Breast epithelium (tissue), 4 donors: ENCODE data around the gene CLSTN2. TPM values are rescaled to one million over a fixed set of nuclear protein-coding genes. Genes with fewer than 3 reads are reported as not detected.

Source experiments
- DNase-seq, 2 donors: peaks; one replicate each; pipeline ENCODE4 v3.0.0-alpha.2; 2019; ENCODE audit warnings: low spot score in 2 of 2
- H3K27ac ChIP-seq, 2 donors: fragments of 200-600 bp; sonication (generic) in 1 of 2; one replicate each; pipeline ENCODE4 v1.5.1; 2016 to 2019; ENCODE audit warnings: mild to moderate bottlenecking in 1 of 2
- H3K27me3 ChIP-seq, 2 donors: fragments of 200-600 bp; sonication (generic) in 1 of 2; one replicate each; pipeline versions ENCODE4 v1.5.1 to v1.6.0; 2017 to 2019; ENCODE audit warnings: control low read depth in 1 of 2, mild to moderate bottlenecking in 1 of 2
- H3K36me3 ChIP-seq: fragments of 200-600 bp; one replicate; pipeline ENCODE4 v1.5.1; 2019
- H3K4me1 ChIP-seq, 2 donors: fragments of 200-600 bp; sonication (generic); one replicate each; pipeline ENCODE4 v1.5.1; 2016 to 2019; ENCODE audit warnings: control low read depth in 1 of 2
- H3K4me3 ChIP-seq, 3 donors: fragments of 200-600 bp; sonication (generic); 1 replicate in 2 of 3; 2 replicates in 1 of 3; pipeline ENCODE4 v1.5.1; 2016 to 2019; ENCODE audit warnings: mild to moderate bottlenecking in 3 of 3, moderate library complexity in 2 of 3
- H3K9me3 ChIP-seq, 2 donors: fragments of 200-600 bp; sonication (generic) in 1 of 2; one replicate each; pipeline ENCODE4 v1.5.1; 2016 to 2019; ENCODE audit warnings: control low read depth in 1 of 2
- CTCF ChIP-seq, 3 donors: fragments of 450-650 bp; IDR thresholded peaks; one replicate each; pipeline ENCODE4 v1.5.1; 2016 to 2017; ENCODE audit warnings: antibody characterized with exemption in 3 of 3, mild to moderate bottlenecking in 3 of 3, moderate library complexity in 3 of 3
- POLR2A ChIP-seq: fragments of 450-650 bp; IDR thresholded peaks from one replicate; pipeline ENCODE4 v1.6.1; 2016; ENCODE audit warnings: antibody characterized with exemption, mild to moderate bottlenecking, moderate library complexity
- POLR2AphosphoS5 ChIP-seq, 3 donors: sonication (generic); formaldehyde crosslinking; IDR thresholded peaks; one replicate each; pipeline ENCODE4 v1.6.1; 2017; ENCODE audit warnings: antibody characterized with exemption in 3 of 3
- intact Hi-C: fragments of 100-400 bp; cut with DNase I; formaldehyde crosslinking; loops from one replicate; pipeline ENCODE4 v1.15.1; 2023; ENCODE audit warnings: low total_unique reads
- total RNA-seq, 3 donors: library from RNA; depleted of rRNA; stranded (reverse); fragments of >200 nt; gene quantifications; one replicate each; pipeline ENCODE4 v1.1.0, GENCODE V29; 2016

Gene CLSTN2
- total RNA-seq, 3 donors from 2014 or later: 15.5 to 75.5 (median 33.1) TPM

- intact Hi-C loops: no loop called here
- no peak for DNase-seq
- no peaks in the 10 kb centered on the region for H3K36me3 ChIP-seq
- TF ChIP-seq CTCF (IDR thresholded peaks at IDR 0.05): no peak
- TF ChIP-seq POLR2A: no peak
- no peaks in the 10 kb centered on the region for H3K4me1 ChIP-seq
- H3K9me3 ChIP-seq: no peaks in the 10 kb centered on the region
- no peak overlapping the region for H3K4me3 ChIP-seq
- no peak overlapping the region for H3K27ac ChIP-seq
- H3K27me3 ChIP-seq: no peaks in the 10 kb centered on the region
Measured at GRCh38 chr3:140152851-140153639, 218.1 kb downstream of the CLSTN2 start.

- no peaks in the 10 kb centered on the region for H3K9me3 ChIP-seq
- no peak overlapping the region for H3K4me3 ChIP-seq
- intact Hi-C loops: no loop called here
- H3K27ac ChIP-seq: no peak overlapping the region
- no peaks in the 10 kb centered on the region for H3K4me1 ChIP-seq
- TF ChIP-seq POLR2A (no peak), POLR2AphosphoS5 (IDR thresholded peaks at IDR 0.05) (no peak), CTCF (IDR thresholded peaks at IDR 0.05) (no peak)
- no peaks in the 10 kb centered on the region for H3K36me3 ChIP-seq
- no peak for DNase-seq
- no peaks in the 10 kb centered on the region for H3K27me3 ChIP-seq
Measured at GRCh38 chr3:140153736-140154135, 218.8 kb downstream of the CLSTN2 start.

- no peaks in the 10 kb centered on the region for H3K27me3 ChIP-seq
Measured at GRCh38 chr3:140157161-140157560, 222.2 kb downstream of the CLSTN2 start.

GRCh38 chr3:140159646-140160045 lies 224.7 kb downstream of the CLSTN2 start:
- no peaks in the 10 kb centered on the region for H3K36me3 ChIP-seq
- H3K27me3 ChIP-seq: no peaks in the 10 kb centered on the region
- no peak overlapping the region for H3K27ac ChIP-seq
- intact Hi-C loops: no loop called here
- H3K4me1 ChIP-seq: no peaks in the 10 kb centered on the region
- no peaks in the 10 kb centered on the region for H3K9me3 ChIP-seq
- DNase-seq: no peak
- H3K4me3 ChIP-seq: no peak overlapping the region
- TF ChIP-seq POLR2A (no peak), POLR2AphosphoS5 (IDR thresholded peaks at IDR 0.05) (no peak), CTCF (IDR thresholded peaks at IDR 0.05) (no peak)

More at GRCh38 chr3:140157161-140157560, 222.2 kb downstream of the CLSTN2 start:
- no peaks in the 10 kb centered on the region for H3K9me3 ChIP-seq
- DNase-seq: no peak
- H3K27ac ChIP-seq: no peak overlapping the region
- H3K4me3 ChIP-seq: no peak overlapping the region
- no peaks in the 10 kb centered on the region for H3K4me1 ChIP-seq
- TF ChIP-seq POLR2A (no peak), CTCF (IDR thresholded peaks at IDR 0.05) (no peak), POLR2AphosphoS5 (IDR thresholded peaks at IDR 0.05) (no peak)
- intact Hi-C loops: no loop called here
- no peaks in the 10 kb centered on the region for H3K36me3 ChIP-seq

- Histone ChIP-seq H3K36me3 (no peaks in the 10 kb centered on the region), H3K9me3 (no peaks in the 10 kb centered on the region), H3K4me1 (no peaks in the 10 kb centered on the region), H3K4me3 (no peak overlapping the region), H3K27me3 (no peaks in the 10 kb centered on the region), H3K27ac (no peak overlapping the region)
- DNase-seq: no peak
- intact Hi-C loops: no loop called here
- no peak for TF ChIP-seq POLR2AphosphoS5 (IDR thresholded peaks at IDR 0.05)
- TF ChIP-seq POLR2A: no peak
- no peak for TF ChIP-seq CTCF (IDR thresholded peaks at IDR 0.05)
Measured at GRCh38 chr3:140160553-140160952, 225.6 kb downstream of the CLSTN2 start.
